H1 (cell line): ENCODE measurements around the gene PLEKHG2. TPM values are rescaled to one million over a fixed set of nuclear protein-coding genes. Genes with fewer than 3 reads are reported as not detected.

Experiments used
- CTCF ChIA-PET: fragments of 300-600 bp; sonication (Branson Sonifier 250); formaldehyde crosslinking; loops from one replicate; lab custom pipeline; 2021; ENCODE audit not compliant: partially characterized antibody; lab: Charles Lee
- POLR2A ChIA-PET: fragments of 300-600 bp; sonication (Branson Sonifier 250); formaldehyde crosslinking; loops from one replicate; lab custom pipeline; 2021; ENCODE audit warnings: inconsistent platforms; ENCODE audit not compliant: partially characterized antibody; lab: Charles Lee
- DNase-seq, 2 experiments: peaks; one replicate each; pipeline versions ENCODE4 v3.0.0 to v3.0.0-alpha.2; 2010 to 2022; ENCODE audit warnings: low spot score in 2 of 2, low read depth in 1 of 2, mixed read lengths in 1 of 2
- FAIRE-seq: peaks from 2 replicates; lab custom pipeline; 2011; peaks lifted over from hg19 to GRCh38; lab: Jason Lieb, UNC
- H2AFZ ChIP-seq: 2 replicates; pipeline ENCODE4 v1.8.1; 2012; ENCODE audit warnings: low read length, inconsistent platforms
- H2AK5ac ChIP-seq: 2 replicates; pipeline ENCODE4 v1.6.1; 2013; ENCODE audit warnings: low read depth, low read length
- H2BK120ac ChIP-seq: replicated peaks from 2 replicates; pipeline ENCODE3; 2013; ENCODE audit warnings: low read depth, low read length, inconsistent platforms
- H2BK12ac ChIP-seq: 2 replicates; pipeline ENCODE4 v1.6.1; 2013; ENCODE audit warnings: low read depth, low read length
- H2BK15ac ChIP-seq: 2 replicates; pipeline ENCODE4 v1.6.1; 2013; ENCODE audit warnings: low read length
- H2BK20ac ChIP-seq: 2 replicates; pipeline ENCODE4 v1.6.1; 2013; ENCODE audit warnings: low read length
- H2BK5ac ChIP-seq: 2 replicates; pipeline ENCODE4 v1.6.1; 2013; ENCODE audit warnings: low read depth, low read length
- H3K14ac ChIP-seq: 2 replicates; pipeline ENCODE4 v1.6.1; 2013; ENCODE audit warnings: inconsistent platforms; ENCODE audit not compliant: insufficient read length
- H3K18ac ChIP-seq: 2 replicates; pipeline ENCODE4 v1.6.1; 2013; ENCODE audit warnings: low read length; ENCODE audit errors: extremely low read depth
- H3K23ac ChIP-seq: 2 replicates; pipeline ENCODE4 v1.6.1; 2013; ENCODE audit warnings: inconsistent platforms; ENCODE audit not compliant: insufficient read length
- H3K23me2 ChIP-seq: 2 replicates; pipeline ENCODE4 v1.6.1; 2013; ENCODE audit warnings: low read depth, low read length
- H3K27ac ChIP-seq: 2 replicates; pipeline ENCODE4 v1.6.1; 2011; ENCODE audit warnings: low read depth, low read length, inconsistent platforms
- H3K27me3 ChIP-seq, 4 experiments: replicated peaks in 1 of 4; 1 replicate in 1 of 4; 2 replicates in 3 of 4; pipeline versions ENCODE4 v1.6.1 to v1.8.1; 2011 to 2013; ENCODE audit warnings: low read length in 3 of 4, mild to moderate bottlenecking in 3 of 4, inconsistent platforms in 2 of 4, mixed read lengths in 2 of 4, moderate library complexity in 1 of 4; ENCODE audit not compliant: control insufficient read depth in 3 of 4, insufficient read depth in 3 of 4; ENCODE audit errors: extremely low read depth in 1 of 4
- H3K36me3 ChIP-seq, 4 experiments: 2 replicates each; pipeline versions ENCODE4 v1.6.1 to v1.8.1; 2011 to 2013; ENCODE audit warnings: mild to moderate bottlenecking in 4 of 4, low read length in 3 of 4, moderate library complexity in 2 of 4, control low read depth in 1 of 4, inconsistent platforms in 1 of 4; ENCODE audit not compliant: insufficient read depth in 4 of 4, control insufficient read depth in 2 of 4
- H3K4ac ChIP-seq: replicated peaks from 2 replicates; pipeline ENCODE3; 2013; ENCODE audit warnings: low read length, low read depth, mixed read lengths, inconsistent platforms; ENCODE audit not compliant: insufficient read length
- H3K4me1 ChIP-seq, 4 experiments: replicated peaks in 1 of 4; 1 replicate in 1 of 4; 2 replicates in 3 of 4; pipeline versions ENCODE4 v1.6.1 to v1.8.1; 2011 to 2013; ENCODE audit warnings: low read length in 3 of 4, inconsistent platforms in 2 of 4, mixed read lengths in 1 of 4; ENCODE audit not compliant: insufficient read depth in 4 of 4, control insufficient read depth in 3 of 4
- H3K4me2 ChIP-seq, 2 experiments: 2 replicates each; pipeline versions ENCODE4 v1.6.1 to v1.8.1; 2011 to 2013; ENCODE audit warnings: low read depth in 2 of 2, low read length in 2 of 2, control low read depth in 1 of 2, inconsistent platforms in 1 of 2, mild to moderate bottlenecking in 1 of 2; ENCODE audit not compliant: insufficient read depth in 1 of 2
- H3K4me3 ChIP-seq, 4 experiments: fragments of 200-600, 300-600 bp in 1 of 4; sonication (generic), shearing (Covaris generic), sonication (Bioruptor Twin) in 1 of 4; 2 replicates each; pipeline versions ENCODE4 v1.5.1 to v1.8.1; 2011 to 2016; ENCODE audit warnings: low read length in 4 of 4, low read depth in 3 of 4, control low read depth in 2 of 4, inconsistent platforms in 2 of 4, mild to moderate bottlenecking in 2 of 4, mixed read lengths in 1 of 4, moderate library complexity in 1 of 4; ENCODE audit not compliant: insufficient read depth in 2 of 4; ENCODE audit errors: extremely low read depth in 1 of 4
- H3K56ac ChIP-seq: replicated peaks from 2 replicates; pipeline ENCODE3; 2013; ENCODE audit warnings: low read depth, mild to moderate bottlenecking, mixed read lengths, low read length, inconsistent platforms; ENCODE audit not compliant: insufficient read length
- H3K79me1 ChIP-seq: 2 replicates; pipeline ENCODE4 v1.6.1; 2013; ENCODE audit warnings: low read depth, low read length, control low read depth
- H3K79me2 ChIP-seq, 2 experiments: 2 replicates each; pipeline versions ENCODE4 v1.6.1 to v1.8.1; 2012 to 2013; ENCODE audit warnings: low read length in 2 of 2, mild to moderate bottlenecking in 2 of 2, inconsistent platforms in 1 of 2; ENCODE audit not compliant: insufficient read depth in 2 of 2, control insufficient read depth in 1 of 2
- H3K9ac ChIP-seq, 4 experiments: replicated peaks in 1 of 4; 1 replicate in 1 of 4; 2 replicates in 3 of 4; pipeline versions ENCODE4 v1.6.1 to v1.8.1; 2011 to 2013; ENCODE audit warnings: low read depth in 3 of 4, low read length in 3 of 4, control low read depth in 2 of 4, mild to moderate bottlenecking in 2 of 4, moderate library complexity in 2 of 4, inconsistent platforms in 1 of 4; ENCODE audit errors: extremely low read depth in 1 of 4
- H3K9me3 ChIP-seq, 2 experiments: 2 replicates each; pipeline versions ENCODE4 v1.6.1 to v1.8.1; 2012 to 2013; ENCODE audit warnings: mild to moderate bottlenecking in 2 of 2, moderate library complexity in 2 of 2, control low read depth in 1 of 2, inconsistent platforms in 1 of 2, low read depth in 1 of 2, low read length in 1 of 2, mixed read lengths in 1 of 2; ENCODE audit not compliant: insufficient read depth in 2 of 2
- H4K20me1 ChIP-seq, 2 experiments: replicated peaks in 1 of 2; 2 replicates each; pipeline versions ENCODE3 to v1.8.1; 2011 to 2013; ENCODE audit warnings: inconsistent platforms in 2 of 2, low read length in 2 of 2, mild to moderate bottlenecking in 1 of 2; ENCODE audit not compliant: insufficient read depth in 2 of 2, control insufficient read depth in 1 of 2
- H4K5ac ChIP-seq: 2 replicates; pipeline ENCODE4 v1.6.1; 2013; ENCODE audit warnings: low read length, low read depth, mixed read lengths, inconsistent platforms; ENCODE audit not compliant: insufficient read length
- H4K8ac ChIP-seq: 2 replicates; pipeline ENCODE4 v1.8.0; 2013; ENCODE audit warnings: mild to moderate bottlenecking, moderate library complexity, low read length, inconsistent platforms; ENCODE audit not compliant: insufficient read depth; ENCODE audit errors: extremely low read depth
- H4K91ac ChIP-seq: replicated peaks from 2 replicates; pipeline ENCODE3; 2013; ENCODE audit warnings: low read length, mixed read lengths, inconsistent platforms; ENCODE audit not compliant: insufficient read length
- EZH2 ChIP-seq: fragments of 200-600 bp; sonication (generic); IDR thresholded peaks from 2 replicates; pipeline ENCODE4 v1.7.1; 2012; ENCODE audit warnings: low read depth, mild to moderate bottlenecking, moderate library complexity, low read length, inconsistent platforms; ENCODE audit not compliant: severe bottlenecking
- GABPA ChIP-seq: IDR thresholded peaks from 2 replicates; pipeline ENCODE4 v1.6.1; 2011; ENCODE audit warnings: mild to moderate bottlenecking, low read length, moderate library complexity, borderline replicate concordance; ENCODE audit not compliant: insufficient read depth
- RAD21 ChIP-seq, 2 experiments: IDR thresholded peaks in 1 of 2; conservative IDR thresholded peaks in 1 of 2; 2 replicates each; pipeline ENCODE4 v1.6.1; 2011; ENCODE audit warnings: low read depth in 2 of 2, low read length in 2 of 2, improper control_type of control experiment in 1 of 2, inconsistent platforms in 1 of 2, mild to moderate bottlenecking in 1 of 2, moderate library complexity in 1 of 2
- RFX5 ChIP-seq: IDR thresholded peaks from 2 replicates; pipeline ENCODE4 v1.6.1; 2011; ENCODE audit warnings: low read depth, low read length, improper control_type of control experiment, borderline replicate concordance
- SIRT6 ChIP-seq: IDR thresholded peaks from one replicate; pipeline ENCODE4 v1.7.1; 2012; ENCODE audit warnings: low read length, inconsistent platforms
- TAF1 ChIP-seq: IDR thresholded peaks from 2 replicates; pipeline ENCODE4 v1.6.1; 2011; ENCODE audit warnings: mild to moderate bottlenecking, low read depth, low read length
- WGBS, 2 experiments: shearing (Covaris generic) in 1 of 2; methylation state at CpG; one replicate each; pipeline versions ENCODE4 v1.1.6 to v1.1.7; 2013 to 2015; ENCODE audit warnings: low lambda C conversion rate in 2 of 2, mixed read lengths in 2 of 2, inconsistent platforms in 1 of 2, low coverage in 1 of 2, missing lambda C conversion rate in 1 of 2; ENCODE audit not compliant: insufficient replicate concordance in 2 of 2, insufficient coverage in 1 of 2, insufficient read length in 1 of 2; ENCODE audit errors: extremely low coverage in 1 of 2, missing lambda C conversion rate in 1 of 2; 5-methylcytosine and 5-hydroxymethylcytosine counted together
- polyA plus RNA-seq, 7 experiments: library from polyadenylated mRNA; depleted of rRNA in 3 of 7; stranded (reverse) in 5 of 7; unstranded in 2 of 7; fragments of >200 nt in 5 of 7; fragments of 200-250 nt in 2 of 7; gene quantifications; 1 replicate in 5 of 7; 2 replicates in 1 of 7; 4 replicates in 1 of 7; pipeline versions ENCODE4 v1.2.1 to v1.2.3, GENCODE V29; 2011 to 2013; ENCODE audit warnings: missing spikeins in 2 of 7, mixed read lengths in 2 of 7
- total RNA-seq: library from RNA; stranded (reverse); fragmentation: NEBNext Ultra II Directional; extraction: Animal tissue kit (Norgen Biotek cat#: 25700); gene quantifications from 2 replicates; pipeline ENCODE4 v1.2.1, GENCODE V29; 2021
- TF ChIP-seq, protein P1 (sequence below), 3 experiments: IDR thresholded peaks; 1 replicate in 2 of 3; 2 replicates in 1 of 3; pipeline versions ENCODE4 v1.5.1 to v1.6.1; 2011; ENCODE audit warnings: low read length in 3 of 3, mild to moderate bottlenecking in 3 of 3, inconsistent platforms in 2 of 3, low read depth in 1 of 3, moderate library complexity in 1 of 3; ENCODE audit not compliant: insufficient read depth in 1 of 3; ENCODE audit errors: control extremely low read depth in 1 of 3

Gene PLEKHG2
- total and polyA plus RNA-seq, 2 of the 8 experiments (the other 6 are each of a cell fraction or from before 2014, with no cell fraction given) = 16.9 to 65.7 TPM

GRCh38 chr19:39448271-39448670, 35.8 kb downstream of the PLEKHG2 start:
- Histone ChIP-seq H3K9me3 (no peaks in the 10 kb centered on the region), H3K23ac (no peak overlapping the region), H2AFZ (no peak overlapping the region), H2BK12ac (no peak overlapping the region), H3K56ac (no peak overlapping the region), H3K4ac (no peak overlapping the region), H3K23me2 (peaks cover 6% of the 10 kb centered on the region; the same call in 1 of the 2 replicates), H3K18ac (no peak overlapping the region), H3K4me1 (peaks cover 0 to 3% (median under 1%) of the 10 kb centered on the region in 4 experiments; a peak in 3 of 7 replicates), H2AK5ac (no peak overlapping the region), H3K27ac (no peak overlapping the region), H4K5ac (no peak overlapping the region), H3K4me2 (no peak overlapping the region), H2BK120ac (no peak overlapping the region), H3K79me2 (peaks cover 20 to 75% of the 10 kb centered on the region in 2 experiments), H3K4me3 (no peak overlapping the region), H2BK5ac (no peak overlapping the region), H3K14ac (no peak overlapping the region), H4K91ac (no peak overlapping the region), H3K79me1 (peaks cover 15% of the 10 kb centered on the region), H2BK20ac (no peak overlapping the region), H4K8ac (no peak overlapping the region), H3K36me3 (peaks cover 0 to 12% (median 0%) of the 10 kb centered on the region in 4 experiments; a peak in 3 of 8 replicates), H3K27me3 (no peaks in the 10 kb centered on the region), H3K9ac (no peak overlapping the region; a peak in 2 of 7 replicates), H2BK15ac (no peak overlapping the region), H4K20me1 (peaks cover 11 to 14% of the 10 kb centered on the region in 2 experiments)
- FAIRE-seq (no peak), DNase-seq (no peak)
- POLR2A ChIA-PET = interaction anchor here (0.9 to 47.8 kb wide), 6 partner anchors 17 to 47 kb away, joined by 3 to 1154 read pairs (median 4); partner anchors contain the start of genes PLEKHG2, RPS16 and ZFP36
- CTCF ChIA-PET = interaction anchor here (0.7 to 1.5 kb wide), 2 partner anchors 9 to 94 kb away, joined by 3 read pairs; no protein-coding TSS in a partner anchor
- 100% methylated on average over 3 of the region's 3 CpGs; no CpG with 5 or more reads in 1 of the 2 experiments for WGBS, 2 experiments
- TF ChIP-seq TAF1 (no peak), EZH2 (no peak), RFX5 (no peak), GABPA (no peak), SIRT6 (no peak), RAD21 (IDR thresholded peaks at IDR 0.05 in 1 of 2, conservative IDR thresholded peaks at IDR 0.05 in 1 of 2; ENCODE audit: low read depth in 2 of 2, low read length in 2 of 2) (no peak)
- TF ChIP-seq, protein P1, sequence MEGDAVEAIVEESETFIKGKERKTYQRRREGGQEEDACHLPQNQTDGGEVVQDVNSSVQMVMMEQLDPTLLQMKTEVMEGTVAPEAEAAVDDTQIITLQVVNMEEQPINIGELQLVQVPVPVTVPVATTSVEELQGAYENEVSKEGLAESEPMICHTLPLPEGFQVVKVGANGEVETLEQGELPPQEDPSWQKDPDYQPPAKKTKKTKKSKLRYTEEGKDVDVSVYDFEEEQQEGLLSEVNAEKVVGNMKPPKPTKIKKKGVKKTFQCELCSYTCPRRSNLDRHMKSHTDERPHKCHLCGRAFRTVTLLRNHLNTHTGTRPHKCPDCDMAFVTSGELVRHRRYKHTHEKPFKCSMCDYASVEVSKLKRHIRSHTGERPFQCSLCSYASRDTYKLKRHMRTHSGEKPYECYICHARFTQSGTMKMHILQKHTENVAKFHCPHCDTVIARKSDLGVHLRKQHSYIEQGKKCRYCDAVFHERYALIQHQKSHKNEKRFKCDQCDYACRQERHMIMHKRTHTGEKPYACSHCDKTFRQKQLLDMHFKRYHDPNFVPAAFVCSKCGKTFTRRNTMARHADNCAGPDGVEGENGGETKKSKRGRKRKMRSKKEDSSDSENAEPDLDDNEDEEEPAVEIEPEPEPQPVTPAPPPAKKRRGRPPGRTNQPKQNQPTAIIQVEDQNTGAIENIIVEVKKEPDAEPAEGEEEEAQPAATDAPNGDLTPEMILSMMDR (IDR thresholded peaks at IDR 0.05; ENCODE audit: control extremely low read depth in 1 of 3, insufficient read depth in 1 of 3, low read depth in 1 of 3, low read length in 3 of 3) = no peak
